HG03521 (cell line): ENCODE data around the gene FBXL4.

Experiments used
- ATAC-seq: cut with Tn5 transposase; IDR thresholded peaks from one replicate; pipeline ENCODE4 v1.9.1; 2021; ENCODE audit warnings: mild to moderate bottlenecking, moderate library complexity; ENCODE audit not compliant: unreplicated experiment

The FBXL4 gene

GRCh38 chr6:98827295-98828159, 120.2 kb downstream of the FBXL4 start:
- ATAC-seq = no peak

DNA sequence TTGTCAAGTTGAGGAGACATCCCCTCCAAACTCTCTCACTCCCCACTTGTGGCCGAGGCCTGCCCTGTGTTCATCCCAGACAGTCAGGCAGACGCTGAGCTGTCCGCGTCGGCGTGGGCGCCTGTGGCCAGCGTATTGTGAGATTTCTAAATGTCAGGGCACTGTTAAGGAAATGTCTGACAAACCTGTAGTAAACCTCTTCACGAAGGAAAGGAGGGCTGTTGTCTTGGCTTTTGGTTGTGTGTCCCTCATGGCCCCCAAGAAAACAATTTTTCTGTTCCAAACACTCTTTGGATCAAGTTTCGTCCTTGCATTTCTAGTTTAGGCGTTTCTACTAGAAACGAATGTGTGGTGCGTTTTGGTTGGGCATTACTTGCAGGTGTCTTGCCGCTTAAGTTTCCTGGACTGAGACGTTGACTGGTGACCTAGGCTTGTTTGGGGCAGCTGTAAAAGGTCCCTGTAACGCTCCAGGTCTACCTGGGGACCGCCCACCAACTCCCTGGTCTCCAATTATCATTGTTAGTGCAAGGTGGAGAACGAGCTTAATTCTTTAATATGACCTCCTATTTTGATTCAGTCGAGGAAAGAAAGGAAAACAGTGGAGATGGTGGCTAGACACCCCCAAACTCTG, 122.0 kb downstream of the FBXL4 start:
- no peak for ATAC-seq

DNA sequence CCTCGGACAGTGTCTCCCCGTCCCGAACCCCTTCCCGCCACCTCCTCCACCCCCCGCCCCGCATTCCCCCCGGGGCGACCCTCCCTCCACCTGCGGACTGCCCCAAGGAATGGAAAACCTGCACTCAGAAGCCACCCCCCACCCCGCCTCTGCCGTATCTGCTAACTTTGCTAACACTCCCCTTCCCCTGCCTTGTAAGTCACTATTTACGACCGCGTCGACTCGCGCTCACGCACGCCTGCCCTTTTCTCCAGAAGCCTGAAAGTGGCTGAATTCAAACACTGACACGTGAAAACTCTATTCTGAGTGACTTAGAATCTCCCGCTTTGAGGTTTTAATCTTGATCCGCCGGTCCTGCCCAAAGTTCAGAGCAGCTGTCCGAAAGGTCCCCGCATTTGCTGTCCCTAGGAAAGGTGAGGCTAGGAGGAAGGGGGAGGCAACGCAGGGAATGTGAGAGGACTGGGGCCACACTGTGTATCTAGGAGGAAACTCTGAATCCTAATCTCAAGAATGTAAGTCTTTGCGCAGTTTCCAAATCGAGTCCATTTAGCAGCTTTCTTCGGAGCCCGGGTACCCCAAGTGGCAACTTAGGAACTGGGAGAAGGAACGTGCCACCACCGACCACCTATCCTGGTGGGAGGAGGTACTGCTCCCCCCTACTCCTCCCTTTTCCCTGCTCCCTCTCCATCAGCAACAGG, 122.7 kb downstream of the FBXL4 start:
- no peak for ATAC-seq

- no peak for ATAC-seq
Observed at GRCh38 chr6:98824162-98824901, 123.4 kb downstream of the FBXL4 start.

DNA sequence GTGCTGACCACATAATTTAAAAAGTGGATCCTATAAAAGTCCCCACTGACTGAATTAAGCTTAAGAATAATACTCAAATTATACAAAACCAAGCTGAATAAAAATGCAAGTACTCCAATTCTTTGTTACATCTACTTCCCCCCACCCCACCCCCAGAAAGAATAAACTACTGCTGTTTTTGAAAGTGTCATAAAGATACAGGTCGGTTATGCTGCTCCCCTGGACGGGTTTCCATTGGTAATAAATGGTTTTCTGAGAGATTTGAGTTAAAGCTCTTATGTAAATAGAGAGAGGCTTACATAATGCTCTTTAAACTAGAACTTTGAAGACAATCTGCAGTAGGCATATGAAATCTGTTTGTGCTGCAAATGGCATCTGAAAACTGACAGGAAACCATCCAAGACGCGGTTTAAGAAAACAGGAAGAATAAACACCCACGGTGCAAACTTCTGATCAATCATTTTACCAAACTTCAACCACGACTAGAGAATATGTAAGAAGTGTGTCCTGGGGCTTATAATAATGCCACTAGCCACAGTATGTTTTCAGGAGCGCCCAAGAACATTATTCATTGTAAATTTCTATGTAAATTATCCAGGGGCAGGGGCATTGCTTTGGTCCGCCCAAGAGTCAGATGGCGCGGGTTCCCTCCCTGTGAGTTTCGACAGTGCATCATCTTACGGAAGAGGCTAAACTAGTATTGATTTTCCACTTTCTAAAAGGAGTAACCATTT, 124.2 kb downstream of the FBXL4 start:
- ATAC-seq = no peak

DNA sequence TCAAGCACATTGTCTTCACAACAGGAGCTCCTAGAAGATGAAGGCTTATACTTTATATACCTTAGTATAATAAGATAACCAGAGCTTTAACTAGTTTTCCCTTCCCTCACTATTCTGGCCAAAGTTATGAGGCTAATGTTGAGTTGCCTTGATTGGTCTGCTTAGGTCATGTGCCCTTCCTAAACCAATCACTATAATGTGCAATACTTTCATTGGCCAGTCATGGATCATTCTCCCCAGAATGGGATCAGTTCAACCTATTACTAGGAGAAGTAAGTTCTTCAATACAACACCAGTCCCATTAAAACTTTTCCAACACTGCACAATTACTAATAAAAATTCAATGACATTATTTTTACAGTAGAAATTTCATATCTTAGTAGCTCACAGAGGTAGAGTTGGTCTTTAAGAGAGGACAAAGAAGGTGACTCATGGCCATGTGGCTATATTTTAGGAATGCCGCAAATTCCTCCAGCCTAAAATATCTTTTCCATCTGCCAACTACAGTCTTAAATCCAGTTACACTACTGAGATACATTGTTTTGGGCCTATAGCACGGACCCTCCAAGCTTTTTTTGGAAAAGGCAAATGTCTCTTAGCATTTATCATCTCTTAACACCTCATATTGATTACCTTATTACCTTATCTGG, 125.9 kb downstream of the FBXL4 start:
- no peak for ATAC-seq
